Mucosa of gallbladder (tissue), 1 donor: Measurements from ENCODE around the gene POLR3H. TPM values are rescaled to one million over a fixed set of nuclear protein-coding genes. Genes with fewer than 3 reads are reported as not detected.
A peak's percentile ranks its signal among the peaks of the same experiment; 100 is the strongest.

Experiments
- DNase-seq: peaks from one replicate; pipeline ENCODE4 v3.0.0-alpha.2; 2020; ENCODE audit warnings: low spot score
- total RNA-seq: library from RNA; stranded (reverse); gene quantifications from one replicate; pipeline ENCODE4 v1.2.1, GENCODE V29; 2021
- donor health status: DM: no; HTN: no; CAD: no.

POLR3H gene
- total RNA-seq, 1 donor from 2014 or later: 26.0 TPM

GRCh38 chr22:41517172-41518047, 26.9 kb downstream of the POLR3H start:
- DNase-seq: peak; percentile 84

DNA sequence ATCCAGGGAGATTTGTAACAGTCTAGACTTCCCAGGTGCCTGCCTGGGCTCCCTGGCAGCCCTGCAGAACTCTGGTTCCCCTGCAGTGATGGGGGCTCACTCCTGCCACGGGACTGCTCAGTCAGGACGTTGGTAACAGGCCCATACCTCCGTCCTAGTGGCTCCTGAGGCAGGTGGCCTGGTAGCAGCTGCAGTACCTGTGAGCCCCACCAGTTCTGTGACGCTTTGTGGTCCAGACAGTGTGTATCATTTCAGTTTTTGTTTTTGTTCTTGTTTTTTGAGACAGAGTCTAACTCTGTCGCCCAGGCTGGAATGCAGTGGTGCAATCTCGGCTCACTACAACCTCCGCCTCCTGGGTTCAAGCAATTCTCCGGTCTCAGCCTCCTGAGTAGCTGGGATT, 27.8 kb downstream of the POLR3H start:
- DNase-seq: no peak

- no peak for DNase-seq
These were observed 30.9 kb downstream of the POLR3H start for GRCh38 chr22:41513391-41513790.

- DNase-seq: peak; percentile 59
These were observed 31.7 kb downstream of the POLR3H start for GRCh38 chr22:41512421-41513194.

DNA sequence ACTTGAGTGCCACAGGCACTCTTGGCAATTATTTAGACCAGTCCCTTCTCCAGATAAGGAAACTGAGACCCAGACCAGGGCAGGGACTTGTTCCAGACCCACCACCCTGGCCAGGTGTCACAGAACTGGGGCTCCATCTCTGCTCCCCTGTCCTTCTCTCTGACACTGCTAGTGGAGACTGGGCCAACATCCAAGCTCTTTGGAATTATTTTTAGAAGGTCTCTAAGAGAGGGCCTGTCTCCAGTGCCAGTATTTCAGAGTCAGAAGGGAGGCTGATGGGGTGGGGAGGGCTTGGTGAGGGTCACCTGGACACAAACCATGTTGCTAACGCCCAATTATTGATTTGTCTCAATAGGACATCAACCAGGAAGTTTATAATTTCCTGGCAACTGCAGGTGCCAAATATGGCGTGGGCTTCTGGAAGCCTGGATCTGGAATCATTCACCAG, 32.7 kb downstream of the POLR3H start:
- peak; percentile 56 for DNase-seq

DNA sequence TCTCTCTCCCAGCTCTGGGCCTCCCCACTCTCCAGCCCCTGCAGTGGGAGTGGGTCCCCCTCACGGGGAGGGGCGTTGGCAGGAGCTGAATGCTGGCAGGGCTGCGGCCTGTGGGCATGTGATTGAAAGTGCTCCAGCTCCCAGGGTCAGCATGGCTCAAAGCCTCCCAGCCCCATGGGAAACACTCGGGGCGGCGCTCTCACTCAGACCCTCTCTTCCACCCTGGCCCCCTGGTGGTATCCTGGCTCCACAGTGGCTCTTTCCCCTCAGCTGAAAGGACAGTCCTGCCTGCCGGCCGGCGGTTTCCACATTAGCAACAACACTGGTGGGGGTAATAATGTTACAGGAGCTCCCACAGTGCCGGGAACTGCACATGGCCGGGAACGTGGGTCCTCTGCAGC, 35.5 kb downstream of the POLR3H start:
- DNase-seq: no peak

GRCh38 chr22:41507330-41508063, 36.8 kb downstream of the POLR3H start:
- DNase-seq: no peak

- no peak for DNase-seq
These were observed 38.6 kb downstream of the POLR3H start for GRCh38 chr22:41505511-41506220.

- DNase-seq: no peak
These were observed 39.5 kb downstream of the POLR3H start for GRCh38 chr22:41504816-41505215.

GRCh38 chr22:41504397-41504796, 39.9 kb downstream of the POLR3H start:
- no peak for DNase-seq

GRCh38 chr22:41501209-41501608, 43.1 kb downstream of the POLR3H start:
- DNase-seq: no peak

- no peak for DNase-seq
These were observed 44.0 kb downstream of the POLR3H start for GRCh38 chr22:41500303-41500702.

GRCh38 chr22:41499624-41500280, 44.5 kb downstream of the POLR3H start:
- peak; percentile 40 for DNase-seq

- DNase-seq: no peak
These were observed 45.9 kb downstream of the POLR3H start for GRCh38 chr22:41498303-41498835.

GRCh38 chr22:41491374-41492100, 52.7 kb downstream of the POLR3H start:
- DNase-seq: no peak

DNA sequence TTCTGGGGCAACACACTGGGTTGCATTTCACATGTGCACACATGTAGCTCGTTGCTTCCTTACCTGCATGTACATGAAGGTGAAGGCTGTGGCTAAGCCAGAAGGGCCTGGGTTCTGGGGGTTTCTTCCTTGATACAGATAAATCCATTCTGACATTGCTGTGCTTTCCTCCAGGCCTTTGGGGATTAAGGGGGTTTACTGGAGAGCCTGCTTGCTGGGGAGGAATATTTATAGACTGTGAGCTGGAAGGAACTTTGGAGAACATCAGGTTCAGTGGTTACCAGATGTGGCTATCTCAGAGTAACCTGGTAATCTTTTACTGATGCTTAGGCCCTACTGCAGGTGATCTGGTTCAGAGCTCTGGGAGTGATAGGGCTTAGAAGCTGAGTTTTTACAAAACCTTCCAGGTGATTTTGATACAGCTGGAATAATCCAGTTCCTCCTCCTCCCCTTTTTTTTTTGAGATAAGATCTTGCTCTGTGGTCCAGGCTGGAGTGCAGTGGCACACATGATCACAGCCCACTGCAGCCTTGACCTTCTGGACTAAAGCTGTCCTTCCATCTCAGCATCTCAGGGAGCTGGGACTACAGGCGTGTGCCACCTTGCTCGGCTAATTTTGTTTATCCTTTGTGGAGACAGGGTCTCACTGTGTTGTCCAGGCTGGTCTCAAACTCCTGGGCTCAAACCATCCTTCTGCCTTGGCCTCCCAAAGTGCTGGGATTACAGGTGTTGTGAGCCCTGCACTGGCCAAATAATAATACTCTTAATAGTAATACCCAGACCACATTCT, 55.5 kb downstream of the POLR3H start:
- no peak for DNase-seq

DNA sequence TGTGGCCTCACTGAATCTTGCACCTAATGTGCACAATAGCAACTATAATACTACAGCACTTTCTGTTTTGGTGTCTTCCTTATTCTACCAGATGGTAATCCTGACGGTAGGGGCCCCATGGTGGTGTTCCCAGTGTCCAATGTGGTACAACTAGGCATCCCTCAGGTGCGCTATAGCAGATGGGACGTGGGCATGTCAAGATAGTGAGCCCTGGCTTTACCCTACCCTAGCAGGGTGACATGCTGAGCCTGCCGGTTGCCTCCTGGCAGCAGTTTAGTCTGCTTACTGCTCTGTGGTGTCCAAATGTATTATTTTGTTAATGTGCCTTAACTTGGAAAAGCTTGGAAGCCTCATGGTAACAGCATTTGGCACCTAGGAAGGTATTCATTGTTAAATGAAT, 56.2 kb downstream of the POLR3H start:
- no peak for DNase-seq

GRCh38 chr22:41487037-41487935, 57.0 kb downstream of the POLR3H start:
- DNase-seq: peak; percentile 49
